Stimulated activated naive CD8-positive, alpha-beta T cell treated with anti-CD3 and anti-CD28 coated beads, Interleukin-15, Interleukin-2, amounts not matched to agents 100 ng/mL and 50 ng/mL, for 24 hours (primary cell): Measurements from ENCODE around the gene INHBC.
A peak's percentile ranks its signal among the peaks of the same experiment; 100 is the strongest.

Experiments used
- H3K27ac Mint-ChIP-seq: one replicate; pipeline ENCODE4 v1.8.0; 2021; ENCODE audit warnings: mild to moderate bottlenecking, mixed read lengths
- H3K27me3 Mint-ChIP-seq: one replicate; pipeline ENCODE4 v1.8.0; 2021; ENCODE audit warnings: mixed read lengths
- H3K36me3 Mint-ChIP-seq: one replicate; pipeline ENCODE4 v1.8.0; 2021; ENCODE audit warnings: low read depth, mixed read lengths
- H3K4me1 Mint-ChIP-seq: one replicate; pipeline ENCODE4 v1.8.0; 2021; ENCODE audit warnings: low read depth, mixed read lengths
- H3K4me3 Mint-ChIP-seq: one replicate; pipeline ENCODE4 v1.8.0; 2021; ENCODE audit warnings: mild to moderate bottlenecking, mixed read lengths
- H3K9me3 Mint-ChIP-seq: one replicate; pipeline ENCODE4 v1.8.0; 2021; ENCODE audit warnings: mixed read lengths

Gene INHBC

DNA sequence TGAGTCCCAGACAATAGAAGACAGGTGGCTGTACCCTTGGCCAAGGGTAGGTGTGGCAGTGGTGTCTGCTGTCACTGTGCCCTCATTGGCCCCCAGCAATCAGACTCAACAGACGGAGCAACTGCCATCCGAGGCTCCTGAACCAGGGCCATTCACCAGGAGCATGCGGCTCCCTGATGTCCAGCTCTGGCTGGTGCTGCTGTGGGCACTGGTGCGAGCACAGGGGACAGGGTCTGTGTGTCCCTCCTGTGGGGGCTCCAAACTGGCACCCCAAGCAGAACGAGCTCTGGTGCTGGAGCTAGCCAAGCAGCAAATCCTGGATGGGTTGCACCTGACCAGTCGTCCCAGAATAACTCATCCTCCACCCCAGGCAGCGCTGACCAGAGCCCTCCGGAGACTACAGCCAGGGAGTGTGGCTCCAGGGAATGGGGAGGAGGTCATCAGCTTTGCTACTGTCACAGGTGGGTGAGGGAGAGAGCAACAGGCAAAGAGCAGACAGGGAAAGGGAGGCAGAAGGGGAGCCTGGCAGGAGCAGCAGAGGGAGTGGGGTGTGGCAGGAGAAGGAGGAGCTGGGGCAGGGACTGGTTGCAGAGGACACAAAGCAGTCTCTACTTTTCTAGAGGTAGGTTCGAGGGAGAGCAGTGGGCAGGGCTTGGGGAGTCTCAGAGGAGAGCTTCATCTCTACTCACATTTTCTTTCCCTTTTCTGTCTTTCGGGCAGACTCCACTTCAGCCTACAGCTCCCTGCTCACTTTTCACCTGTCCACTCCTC, 21.0 kb downstream of the INHBC start:
- H3K36me3 Mint-ChIP-seq = no peaks in the 10 kb centered on the region
- H3K9me3 Mint-ChIP-seq = no peaks in the 10 kb centered on the region
- H3K27ac Mint-ChIP-seq = peak overlapping the region; percentile 84
- peaks cover 61% of the 10 kb centered on the region for H3K4me1 Mint-ChIP-seq
- no peaks in the 10 kb centered on the region for H3K27me3 Mint-ChIP-seq
- H3K4me3 Mint-ChIP-seq = peak overlapping the region; percentile 83

DNA sequence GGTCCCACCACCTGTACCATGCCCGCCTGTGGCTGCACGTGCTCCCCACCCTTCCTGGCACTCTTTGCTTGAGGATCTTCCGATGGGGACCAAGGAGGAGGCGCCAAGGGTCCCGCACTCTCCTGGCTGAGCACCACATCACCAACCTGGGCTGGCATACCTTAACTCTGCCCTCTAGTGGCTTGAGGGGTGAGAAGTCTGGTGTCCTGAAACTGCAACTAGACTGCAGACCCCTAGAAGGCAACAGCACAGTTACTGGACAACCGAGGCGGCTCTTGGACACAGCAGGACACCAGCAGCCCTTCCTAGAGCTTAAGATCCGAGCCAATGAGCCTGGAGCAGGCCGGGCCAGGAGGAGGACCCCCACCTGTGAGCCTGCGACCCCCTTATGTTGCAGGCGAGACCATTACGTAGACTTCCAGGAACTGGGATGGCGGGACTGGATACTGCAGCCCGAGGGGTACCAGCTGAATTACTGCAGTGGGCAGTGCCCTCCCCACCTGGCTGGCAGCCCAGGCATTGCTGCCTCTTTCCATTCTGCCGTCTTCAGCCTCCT, 21.6 kb downstream of the INHBC start:
- H3K9me3 Mint-ChIP-seq = no peaks in the 10 kb centered on the region
- H3K27ac Mint-ChIP-seq = peak overlapping the region; percentile 57
- no peaks in the 10 kb centered on the region for H3K36me3 Mint-ChIP-seq
- H3K4me3 Mint-ChIP-seq = peak overlapping the region; percentile 83
- no peaks in the 10 kb centered on the region for H3K27me3 Mint-ChIP-seq
- H3K4me1 Mint-ChIP-seq = peaks cover 66% of the 10 kb centered on the region

DNA sequence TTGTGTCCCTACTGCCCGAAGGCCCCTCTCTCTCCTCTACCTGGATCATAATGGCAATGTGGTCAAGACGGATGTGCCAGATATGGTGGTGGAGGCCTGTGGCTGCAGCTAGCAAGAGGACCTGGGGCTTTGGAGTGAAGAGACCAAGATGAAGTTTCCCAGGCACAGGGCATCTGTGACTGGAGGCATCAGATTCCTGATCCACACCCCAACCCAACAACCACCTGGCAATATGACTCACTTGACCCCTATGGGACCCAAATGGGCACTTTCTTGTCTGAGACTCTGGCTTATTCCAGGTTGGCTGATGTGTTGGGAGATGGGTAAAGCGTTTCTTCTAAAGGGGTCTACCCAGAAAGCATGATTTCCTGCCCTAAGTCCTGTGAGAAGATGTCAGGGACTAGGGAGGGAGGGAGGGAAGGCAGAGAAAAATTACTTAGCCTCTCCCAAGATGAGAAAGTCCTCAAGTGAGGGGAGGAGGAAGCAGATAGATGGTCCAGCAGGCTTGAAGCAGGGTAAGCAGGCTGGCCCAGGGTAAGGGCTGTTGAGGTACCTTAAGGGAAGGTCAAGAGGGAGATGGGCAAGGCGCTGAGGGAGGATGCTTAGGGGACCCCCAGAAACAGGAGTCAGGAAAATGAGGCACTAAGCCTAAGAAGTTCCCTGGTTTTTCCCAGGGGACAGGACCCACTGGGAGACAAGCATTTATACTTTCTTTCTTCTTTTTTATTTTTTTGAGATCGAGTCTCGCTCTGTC, 22.3 kb downstream of the INHBC start:
- no peaks in the 10 kb centered on the region for H3K36me3 Mint-ChIP-seq
- no peak overlapping the region for H3K27ac Mint-ChIP-seq
- H3K4me1 Mint-ChIP-seq = peaks cover 70% of the 10 kb centered on the region
- no peaks in the 10 kb centered on the region for H3K9me3 Mint-ChIP-seq
- H3K27me3 Mint-ChIP-seq = no peaks in the 10 kb centered on the region
- no peak overlapping the region for H3K4me3 Mint-ChIP-seq

- no peaks in the 10 kb centered on the region for H3K9me3 Mint-ChIP-seq
- no peaks in the 10 kb centered on the region for H3K27me3 Mint-ChIP-seq
- no peaks in the 10 kb centered on the region for H3K36me3 Mint-ChIP-seq
- H3K4me1 Mint-ChIP-seq = peaks cover 71% of the 10 kb centered on the region
- peak overlapping the region; percentile 91 for H3K27ac Mint-ChIP-seq
- peak overlapping the region; percentile 92 for H3K4me3 Mint-ChIP-seq
These were observed 24.1 kb downstream of the INHBC start for GRCh38 chr12:57458665-57459054.

- H3K27ac Mint-ChIP-seq = peak overlapping the region; percentile 91
- peak overlapping the region; percentile 92 for H3K4me3 Mint-ChIP-seq
- no peaks in the 10 kb centered on the region for H3K27me3 Mint-ChIP-seq
- peaks cover 76% of the 10 kb centered on the region for H3K4me1 Mint-ChIP-seq
- H3K9me3 Mint-ChIP-seq = no peaks in the 10 kb centered on the region
- H3K36me3 Mint-ChIP-seq = no peaks in the 10 kb centered on the region
These were observed 24.6 kb downstream of the INHBC start for GRCh38 chr12:57459055-57459749.

DNA sequence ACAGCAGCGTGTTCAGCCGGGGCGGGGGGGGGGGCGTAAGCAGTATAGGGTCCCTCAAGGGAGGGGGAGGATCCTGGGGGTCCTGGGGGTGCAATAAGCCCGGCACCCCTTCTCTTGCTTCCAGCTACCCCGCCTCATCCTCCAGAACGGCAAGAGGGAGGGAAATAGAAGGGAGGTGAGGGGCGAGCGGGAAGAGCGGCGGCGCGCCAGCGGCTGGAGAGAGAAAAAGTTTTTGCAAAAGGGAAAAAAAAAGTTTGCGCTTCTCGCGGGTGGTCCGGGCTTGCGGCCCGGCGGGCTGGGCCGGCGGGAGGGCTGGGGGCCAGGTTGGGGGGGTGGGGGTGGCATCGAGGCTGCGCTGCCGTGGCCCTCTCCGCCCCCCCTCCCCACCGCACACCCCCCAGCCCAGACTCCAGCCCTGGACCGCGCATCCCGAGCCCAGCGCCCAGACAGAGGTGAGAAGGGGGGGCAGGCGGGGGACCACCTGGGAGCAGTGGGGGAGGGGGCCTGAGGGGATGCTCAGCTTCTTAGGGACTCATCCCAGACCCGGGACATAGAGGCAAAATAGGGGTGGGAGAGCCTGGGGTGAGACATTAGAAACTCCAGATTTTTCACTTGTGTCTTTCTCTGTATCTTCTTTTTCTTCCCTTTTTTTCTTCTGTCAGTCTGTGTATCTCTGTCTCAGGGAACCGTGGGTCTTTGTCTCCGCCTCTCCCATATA, 25.3 kb downstream of the INHBC start, which contains the start of gene GLI1:
Gene GLI1 (plus strand): TSS at position 36 of the 718 bp plus-strand sequence. CDS start 3,907 bp downstream, outside the sequence.
- no peaks in the 10 kb centered on the region for H3K27me3 Mint-ChIP-seq
- H3K36me3 Mint-ChIP-seq = no peaks in the 10 kb centered on the region
- H3K9me3 Mint-ChIP-seq = no peaks in the 10 kb centered on the region
- H3K27ac Mint-ChIP-seq = peak within 1 kb of the TSS; percentile 91
- H3K4me3 Mint-ChIP-seq = peak within 1 kb of the TSS; percentile 92
- H3K4me1 Mint-ChIP-seq = peaks cover 76% of the 10 kb centered on the region

DNA sequence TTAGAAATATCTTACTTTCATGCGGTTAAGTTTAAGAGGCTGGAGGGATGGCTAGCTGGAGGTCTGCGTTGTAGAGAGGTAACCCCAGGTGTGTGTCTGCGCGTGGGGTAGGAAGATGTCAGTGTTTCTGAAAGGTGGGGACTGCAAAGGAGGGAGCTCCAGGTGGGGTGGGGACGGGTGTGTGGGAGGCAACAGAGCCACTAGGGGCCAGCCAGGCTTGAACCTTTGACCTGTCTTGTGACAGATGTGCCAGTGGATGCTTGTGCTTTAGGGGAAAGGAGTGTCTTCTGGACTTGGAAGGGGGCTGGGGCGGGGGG, 25.8 kb downstream of the INHBC start:
- H3K4me3 Mint-ChIP-seq = peak overlapping the region; percentile 92
- no peaks in the 10 kb centered on the region for H3K36me3 Mint-ChIP-seq
- H3K27me3 Mint-ChIP-seq = no peaks in the 10 kb centered on the region
- H3K9me3 Mint-ChIP-seq = no peaks in the 10 kb centered on the region
- peaks cover 77% of the 10 kb centered on the region for H3K4me1 Mint-ChIP-seq
- H3K27ac Mint-ChIP-seq = peak overlapping the region; percentile 63

GRCh38 chr12:57460841-57461275, 26.3 kb downstream of the INHBC start:
- Mint-ChIP-seq H3K9me3 (no peaks in the 10 kb centered on the region), H3K4me3 (peak overlapping the region; percentile 92), H3K27ac (no peak overlapping the region), H3K36me3 (no peaks in the 10 kb centered on the region), H3K27me3 (no peaks in the 10 kb centered on the region), H3K4me1 (peaks cover 74% of the 10 kb centered on the region)

DNA sequence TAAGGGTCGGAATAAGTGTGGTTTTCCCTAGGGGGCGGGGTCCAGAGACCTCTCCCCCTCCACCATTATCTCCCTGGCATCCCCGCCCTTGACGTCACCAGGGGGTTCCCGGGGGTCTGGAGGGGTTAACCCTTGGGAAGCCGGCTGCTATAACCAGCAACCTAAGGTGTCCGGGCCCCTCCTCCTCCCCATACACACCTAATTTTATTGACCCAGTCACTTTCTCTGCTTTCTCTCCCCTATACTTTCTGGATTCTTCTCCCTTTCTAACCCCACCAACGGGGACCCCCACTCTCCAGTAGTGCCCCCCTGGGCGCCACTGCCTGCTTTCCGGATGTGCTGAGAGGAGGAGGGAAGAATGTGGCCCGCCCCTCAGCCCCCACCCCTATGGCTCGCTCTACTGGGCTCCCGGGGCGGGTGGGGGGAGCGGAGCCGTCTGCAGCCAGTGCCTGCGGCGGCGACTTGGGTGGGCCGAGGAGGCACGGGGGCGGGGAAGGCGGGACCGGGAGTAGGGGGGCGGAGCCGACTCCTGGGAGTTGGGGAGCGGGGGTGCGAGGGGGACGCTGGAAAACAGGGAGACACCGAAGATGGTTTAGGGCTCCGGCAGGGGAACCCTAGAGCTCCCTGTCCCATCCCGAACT, 26.8 kb downstream of the INHBC start:
- no peaks in the 10 kb centered on the region for H3K36me3 Mint-ChIP-seq
- H3K27me3 Mint-ChIP-seq = no peaks in the 10 kb centered on the region
- H3K4me3 Mint-ChIP-seq = peak overlapping the region; percentile 92
- H3K9me3 Mint-ChIP-seq = no peaks in the 10 kb centered on the region
- H3K27ac Mint-ChIP-seq = no peak overlapping the region
- H3K4me1 Mint-ChIP-seq = peaks cover 68% of the 10 kb centered on the region

DNA sequence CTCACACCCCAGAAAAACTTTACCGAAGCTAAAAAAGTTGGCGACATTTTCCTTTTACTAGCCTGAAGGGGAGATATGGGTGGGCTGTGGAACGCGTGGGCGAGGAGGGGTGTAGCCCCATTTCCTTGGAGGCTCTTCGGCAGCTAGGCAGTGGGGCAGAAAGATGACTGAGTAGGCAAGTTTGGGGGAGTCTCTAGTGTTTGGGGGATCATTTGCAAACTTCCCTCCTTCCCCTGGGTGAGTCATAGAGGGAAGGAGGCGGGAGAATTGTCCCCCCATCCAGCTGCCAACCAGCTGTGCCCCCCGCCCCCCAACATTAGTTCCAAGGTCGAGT, 27.3 kb downstream of the INHBC start:
- peak overlapping the region; percentile 92 for H3K4me3 Mint-ChIP-seq
- H3K4me1 Mint-ChIP-seq = peaks cover 64% of the 10 kb centered on the region
- H3K27ac Mint-ChIP-seq = no peak overlapping the region
- no peaks in the 10 kb centered on the region for H3K9me3 Mint-ChIP-seq
- no peaks in the 10 kb centered on the region for H3K27me3 Mint-ChIP-seq
- H3K36me3 Mint-ChIP-seq = no peaks in the 10 kb centered on the region

DNA sequence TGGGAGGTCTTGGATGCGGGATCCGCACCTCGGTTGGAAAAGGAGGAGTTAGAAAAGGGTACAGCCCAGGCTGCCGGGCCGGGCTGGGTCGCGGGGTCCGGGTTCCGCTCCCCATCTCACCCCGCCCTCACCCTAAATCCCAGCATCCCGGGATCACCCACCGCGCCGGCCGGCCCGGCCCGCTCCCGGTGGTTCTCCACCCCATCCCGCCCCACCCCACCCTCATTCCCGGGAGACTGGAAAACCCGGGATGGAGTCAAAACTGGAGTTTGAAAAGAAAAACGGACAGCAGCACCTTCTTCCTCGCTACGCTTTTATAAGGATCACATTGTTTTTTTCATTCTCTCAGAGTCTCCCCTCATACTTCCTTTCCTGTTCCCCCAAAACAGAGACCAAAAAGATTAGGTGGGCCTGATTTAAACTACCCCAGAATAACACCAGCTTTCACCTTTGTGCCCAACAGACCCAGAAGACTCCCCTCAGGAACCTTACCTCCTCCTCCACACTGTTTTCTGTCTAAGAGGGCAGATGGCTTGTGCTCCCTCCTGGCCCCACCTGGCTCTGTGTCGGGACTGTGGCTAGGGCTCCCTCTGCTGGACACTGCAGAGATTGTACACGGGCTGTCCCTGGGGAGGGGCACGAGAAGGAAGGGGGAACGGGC, 27.8 kb downstream of the INHBC start:
- no peaks in the 10 kb centered on the region for H3K27me3 Mint-ChIP-seq
- H3K9me3 Mint-ChIP-seq = no peaks in the 10 kb centered on the region
- peaks cover 4% of the 10 kb centered on the region for H3K36me3 Mint-ChIP-seq
- H3K27ac Mint-ChIP-seq = peak overlapping the region; percentile 90
- peaks cover 61% of the 10 kb centered on the region for H3K4me1 Mint-ChIP-seq
- H3K4me3 Mint-ChIP-seq = peak overlapping the region; percentile 92

- H3K27ac Mint-ChIP-seq = peak overlapping the region; percentile 90
- H3K9me3 Mint-ChIP-seq = no peaks in the 10 kb centered on the region
- peaks cover 6% of the 10 kb centered on the region for H3K36me3 Mint-ChIP-seq
- H3K27me3 Mint-ChIP-seq = no peaks in the 10 kb centered on the region
- peaks cover 56% of the 10 kb centered on the region for H3K4me1 Mint-ChIP-seq
- H3K4me3 Mint-ChIP-seq = peak overlapping the region; percentile 92
These were observed 28.3 kb downstream of the INHBC start for GRCh38 chr12:57462912-57463253.

- Mint-ChIP-seq H3K27me3 (no peaks in the 10 kb centered on the region), H3K9me3 (no peaks in the 10 kb centered on the region), H3K36me3 (peaks cover 18% of the 10 kb centered on the region), H3K4me1 (peaks cover 41% of the 10 kb centered on the region), H3K4me3 (no peak overlapping the region), H3K27ac (no peak overlapping the region)
These were observed 30.0 kb downstream of the INHBC start for GRCh38 chr12:57464569-57464968.
